ENCODE data around the gene FGGY.

- TF ChIP-seq CTCF (IDR thresholded peaks at IDR 0.05), result no peak
- TF ChIP-seq POLR2AphosphoS5 (IDR thresholded peaks at IDR 0.05), result no peak
- TF ChIP-seq POLR2A (IDR thresholded peaks at IDR 0.05), result no peak
Measured at GRCh38 chr1:59473831-59474230, 176.9 kb downstream of the FGGY start.
